SK-N-SH treated with all-trans-retinoic acid at 6 μM for 48 hours (cell line): ENCODE results near the gene EXD2.

ENCODE experiments used
- CREB5 ChIP-seq: fragments of 250-450 bp; sonication (Bioruptor Pico); IDR thresholded peaks from 2 replicates; pipeline ENCODE4 v1.5.1; 2020; ENCODE audit warnings: low read depth, mild to moderate bottlenecking, moderate library complexity
- CSRNP3 ChIP-seq: fragments of 250-450 bp; sonication (Bioruptor Pico); IDR thresholded peaks from 2 replicates; pipeline ENCODE4 v1.5.1; 2021; ENCODE audit warnings: mild to moderate bottlenecking, moderate library complexity
- ISL1 ChIP-seq: fragments of 250-450 bp; sonication (Bioruptor Pico); IDR thresholded peaks from 2 replicates; pipeline ENCODE4 v2.1.2; 2022; ENCODE audit warnings: mild to moderate bottlenecking, moderate library complexity
- RARB ChIP-seq: fragments of 250-450 bp; sonication (Bioruptor Pico); IDR thresholded peaks from 2 replicates; pipeline ENCODE4 v1.8.0; 2021; ENCODE audit warnings: mild to moderate bottlenecking, moderate library complexity
- ZNF70 ChIP-seq: fragments of 450-650 bp; formaldehyde crosslinking; IDR thresholded peaks from 2 replicates; pipeline ENCODE4 v1.5.0; 2020; ENCODE audit warnings: mild to moderate bottlenecking, moderate library complexity

GRCh38 chr14:69152902-69153151 lies 38.5 kb upstream of the EXD2 start, which contains the start of gene DCAF5:
- no peak for TF ChIP-seq ISL1
- TF ChIP-seq RARB (CRISPR knock-in tag), result no peak
- no peak for TF ChIP-seq CSRNP3 (CRISPR knock-in tag)
- TF ChIP-seq CREB5 (CRISPR knock-in tag), result no peak
- no peak for TF ChIP-seq ZNF70 (CRISPR knock-in tag)
